Stimulated activated CD8-positive, alpha-beta memory T cell treated with anti-CD3 and anti-CD28 coated beads, Interleukin-15, amount 100 ng/mL, for 48 hours (primary cell): ENCODE results near the gene TTC19.

ENCODE experiments used
- DNase-seq, 2 donors: peaks; one replicate each; pipeline ENCODE4 v3.0.0-alpha.2; 2020; ENCODE audit warnings: low read depth in 2 of 2

Gene TTC19

GRCh38 chr17:15999141-15999973 lies at the start of gene TTC19, which contains the start of gene ZSWIM7:
Gene TTC19 (plus strand): TSS chr17:15999824. CDS start chr17:15999849, 25 bp downstream.
Gene ZSWIM7 (minus strand): TSS chr17:15999704. CDS start chr17:15999594, 110 bp downstream.
- DNase-seq = peak; percentile 96 to 97

- DNase-seq = no peak
Measured at GRCh38 chr17:15951368-15952047, 48.1 kb upstream of the TTC19 start.

DNA sequence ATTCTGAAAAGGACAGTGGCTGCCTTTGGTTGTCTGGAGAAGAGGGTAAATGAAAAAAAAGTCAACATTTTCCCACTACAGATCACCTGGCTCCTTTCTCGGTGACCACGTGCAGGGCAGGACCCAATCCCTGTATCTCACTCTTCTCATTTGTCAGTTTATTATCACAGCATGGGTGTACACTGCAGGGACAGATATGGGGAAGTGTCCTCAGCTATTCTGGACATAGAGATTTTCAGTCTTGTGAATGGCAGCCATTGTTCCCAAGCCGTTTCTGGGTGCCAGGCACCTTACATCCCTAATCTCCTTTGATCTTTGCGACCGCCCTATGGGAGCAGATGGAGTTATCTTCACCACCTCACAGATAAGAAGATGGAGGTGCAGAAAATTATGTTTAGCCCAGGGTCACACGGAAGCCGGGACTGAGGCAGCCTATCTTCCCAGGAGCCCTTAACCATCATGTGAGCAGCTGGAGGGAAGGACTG lies 47.5 kb upstream of the TTC19 start:
- no peak for DNase-seq

DNA sequence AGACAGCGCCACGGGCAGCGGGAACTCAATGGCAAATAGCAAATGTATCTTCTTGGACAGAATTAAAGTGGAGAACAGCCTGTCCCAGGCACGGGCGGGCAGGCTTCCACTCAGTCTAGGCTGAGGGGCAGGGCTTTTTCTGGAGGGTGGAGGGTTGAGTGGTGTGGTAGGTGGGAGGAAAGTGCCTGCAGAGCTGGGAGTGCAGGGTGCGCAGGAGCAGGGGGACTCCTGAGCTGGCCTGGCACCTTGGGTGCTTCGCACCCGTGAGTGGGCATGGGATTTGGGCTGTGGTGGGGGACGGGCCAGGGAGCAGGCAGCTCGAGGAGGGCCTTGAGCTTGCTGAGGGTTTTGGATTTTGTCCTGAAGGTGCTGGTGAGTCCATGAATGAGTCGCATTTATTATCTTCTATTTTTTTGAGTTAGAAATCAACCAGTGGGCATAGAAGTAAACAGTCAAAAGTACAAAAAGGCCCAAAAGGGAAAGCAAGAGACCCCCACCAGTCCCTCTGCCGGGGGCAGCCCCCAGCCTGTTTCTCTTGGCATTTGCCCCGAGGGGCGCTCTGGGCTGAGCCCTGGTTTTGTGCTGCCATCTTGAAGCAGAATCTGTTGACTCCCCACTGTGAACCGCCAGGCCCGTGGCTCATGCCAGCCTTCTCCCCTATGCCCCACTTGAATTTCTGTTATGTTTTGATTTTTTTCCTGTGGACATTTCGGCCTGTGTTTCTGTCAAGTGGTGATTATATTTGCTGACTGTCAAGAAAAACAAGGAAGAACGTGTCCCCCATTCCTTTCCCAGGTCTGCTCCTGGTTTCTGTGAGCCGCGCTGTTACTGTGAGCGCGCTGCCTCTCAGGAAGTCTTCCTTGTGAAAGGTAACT lies 46.5 kb upstream of the TTC19 start:
- DNase-seq = no peak

- no peak for DNase-seq
Measured at GRCh38 chr17:15954222-15954621, 45.4 kb upstream of the TTC19 start.

DNA sequence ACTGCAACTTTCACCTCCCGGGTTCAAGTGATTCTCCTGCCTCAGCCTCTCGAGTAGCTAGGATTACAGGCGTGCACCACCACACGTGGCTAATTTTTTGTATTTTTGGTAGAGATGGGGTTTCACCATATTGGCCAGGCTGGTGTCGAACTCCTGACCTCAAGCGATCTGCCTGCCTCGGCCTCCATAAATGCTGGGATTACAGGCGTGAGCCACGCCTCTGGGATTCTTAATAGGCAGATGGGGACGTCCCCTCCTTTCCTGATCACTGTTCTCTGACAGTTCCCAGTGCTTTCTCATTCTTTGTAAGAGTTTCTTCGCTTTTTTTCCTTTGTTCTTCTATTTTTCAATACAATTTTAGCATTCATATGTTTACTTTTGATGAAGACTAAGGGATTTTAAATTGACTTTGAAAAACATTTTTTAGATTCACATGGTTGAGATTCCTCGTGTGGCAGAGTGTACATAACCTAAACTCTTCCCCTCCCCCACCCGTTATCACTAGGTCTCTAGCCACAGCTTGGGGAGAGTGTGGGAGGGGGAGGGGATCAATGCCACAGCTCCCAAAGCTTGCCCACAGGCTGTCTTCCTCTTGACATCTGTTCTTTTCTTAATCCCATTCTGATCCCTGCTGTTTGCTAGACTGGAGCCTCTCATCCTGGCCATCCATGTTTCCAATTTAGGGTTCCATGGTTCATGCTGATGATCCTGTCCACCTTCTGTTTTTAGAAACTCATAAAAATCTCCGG lies 43.7 kb upstream of the TTC19 start:
- no peak for DNase-seq

GRCh38 chr17:15957206-15957605 lies 42.4 kb upstream of the TTC19 start:
- DNase-seq = peak in 1 of 2 donors; percentile 55

- no peak for DNase-seq
Measured at GRCh38 chr17:15957608-15958307, 41.9 kb upstream of the TTC19 start.

DNA sequence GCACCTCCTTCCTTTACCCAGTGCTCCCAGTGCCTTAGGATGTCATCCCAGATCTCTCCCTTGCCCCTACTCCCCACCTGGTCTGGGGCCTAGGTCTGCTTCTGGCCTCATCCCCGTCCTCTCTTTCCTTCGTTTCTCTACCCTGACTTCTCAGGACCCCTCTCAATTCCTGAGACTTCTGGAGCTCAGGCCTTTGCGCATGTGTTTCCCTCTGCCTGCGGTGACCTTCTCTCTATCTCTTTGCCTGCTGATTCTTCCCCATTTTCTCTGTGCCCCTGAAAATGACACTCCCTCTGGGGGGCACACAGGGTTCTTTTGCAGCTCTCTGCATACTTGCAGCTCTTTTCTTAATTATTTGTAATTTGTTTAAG lies 41.2 kb upstream of the TTC19 start:
- DNase-seq = no peak

DNA sequence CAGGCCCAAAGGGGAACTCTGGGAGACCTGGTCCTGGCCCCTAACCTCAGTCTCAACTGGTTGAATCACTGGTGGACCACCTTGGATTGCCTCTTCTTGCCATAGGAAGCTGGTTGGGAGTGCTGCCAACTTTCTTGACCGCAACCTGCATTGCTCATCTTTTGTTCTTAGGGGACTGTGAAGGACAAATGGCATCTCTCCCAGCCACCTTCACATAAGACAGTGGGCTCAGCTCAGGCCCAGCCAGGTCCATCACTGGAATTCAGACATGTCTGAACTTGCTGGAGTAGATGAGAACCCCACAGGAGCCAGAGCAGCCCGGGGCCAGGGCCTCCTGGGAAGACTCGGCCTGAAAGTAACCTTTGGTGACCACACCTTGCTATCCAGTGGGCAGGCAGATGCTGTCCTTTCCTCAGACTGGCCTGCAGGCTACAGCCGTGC lies 35.9 kb upstream of the TTC19 start:
- DNase-seq = no peak

DNA sequence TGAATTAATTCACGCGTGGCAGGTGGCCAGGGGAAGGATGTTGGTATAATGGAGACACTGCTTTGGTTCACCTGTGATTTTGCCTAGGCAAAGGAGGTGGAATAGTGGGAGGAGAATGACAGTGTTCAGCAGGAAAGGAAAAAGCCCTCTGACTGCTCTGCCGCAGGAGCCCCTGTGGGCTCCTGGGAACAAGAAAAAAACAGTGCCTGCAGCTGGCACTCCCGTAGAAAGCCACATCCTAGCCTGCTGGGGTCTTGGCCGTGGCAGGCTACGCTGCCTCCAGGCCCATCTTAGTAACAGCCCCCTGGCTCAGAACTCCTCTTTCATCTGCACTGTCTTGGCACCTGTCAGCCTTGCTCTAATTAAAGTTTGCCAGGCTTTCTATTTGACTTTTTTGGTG lies 34.1 kb upstream of the TTC19 start:
- DNase-seq = no peak

DNA sequence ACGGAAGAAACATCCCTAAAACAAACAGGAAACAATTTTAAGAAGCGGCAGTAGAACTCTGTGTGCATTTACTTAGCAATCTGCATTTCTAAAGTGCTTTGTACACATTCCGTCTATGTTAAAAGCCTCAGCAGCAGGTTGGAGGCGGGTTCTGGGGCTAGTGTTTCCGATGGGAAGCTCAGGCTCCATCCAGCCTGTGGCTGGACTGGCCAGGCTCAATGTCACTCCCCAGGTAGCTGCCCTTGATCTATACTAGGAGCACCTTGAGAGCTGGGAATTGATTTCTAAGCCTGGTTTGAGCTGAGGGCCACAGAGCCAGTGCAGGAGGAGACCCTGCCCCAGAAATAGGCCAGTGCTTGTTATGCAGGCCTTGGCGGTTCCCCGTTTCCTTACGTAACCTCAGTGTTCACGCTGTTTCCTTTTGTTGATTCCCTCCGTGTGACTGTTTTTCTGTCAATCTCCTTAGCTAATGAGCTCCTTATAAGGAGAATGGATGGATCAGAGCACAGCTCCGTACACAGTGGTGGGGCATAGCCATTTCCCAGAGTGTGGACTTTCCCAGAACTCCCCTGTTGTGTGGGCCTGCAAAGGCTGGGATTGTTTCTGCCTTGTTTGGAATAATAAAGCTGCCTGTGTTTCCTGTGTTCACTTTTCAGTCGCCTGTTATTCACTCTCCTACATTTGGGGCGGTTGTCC lies 33.3 kb upstream of the TTC19 start:
- no peak for DNase-seq

DNA sequence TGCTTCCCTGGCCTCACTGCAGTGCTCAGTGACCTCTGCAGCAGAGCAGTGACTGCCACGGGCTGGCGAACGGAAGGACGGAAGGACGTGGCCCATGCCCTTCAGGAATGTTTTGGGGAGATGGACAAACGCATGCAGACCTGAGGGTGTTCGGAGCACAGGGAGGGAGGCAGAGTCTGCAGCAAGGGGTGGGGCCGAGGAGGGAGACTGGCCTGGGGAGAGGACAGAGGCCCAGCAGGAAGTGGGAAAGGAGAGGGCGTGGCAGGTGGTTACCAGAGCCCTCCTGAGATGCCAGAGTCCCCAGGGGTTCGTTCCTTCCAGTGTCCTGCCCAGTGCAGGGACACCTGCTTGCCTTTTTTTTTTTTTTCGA lies 32.8 kb upstream of the TTC19 start:
- DNase-seq = no peak

- no peak for DNase-seq
Measured at GRCh38 chr17:15967706-15968399, 31.8 kb upstream of the TTC19 start.

GRCh38 chr17:15969463-15969862 lies 30.2 kb upstream of the TTC19 start:
- DNase-seq = no peak

DNA sequence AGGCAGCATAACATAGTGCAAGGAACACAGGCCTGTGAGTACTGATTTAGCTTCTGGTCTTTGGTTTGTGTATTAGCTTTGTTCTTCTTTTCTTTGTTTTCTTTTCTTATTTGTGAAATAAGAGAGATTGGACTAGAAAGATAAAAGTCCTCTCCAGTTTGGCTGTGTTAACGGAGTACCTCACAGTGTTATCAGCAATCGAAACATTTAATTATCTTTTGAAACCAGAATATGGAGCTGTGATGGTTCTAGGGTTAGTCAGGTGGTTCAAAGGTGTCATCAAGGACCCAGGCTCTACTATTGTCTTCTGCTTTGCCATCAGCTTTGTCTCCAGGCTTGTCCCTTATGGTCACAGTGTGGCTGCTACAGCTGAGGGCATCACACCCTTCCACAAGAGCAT lies 29.1 kb upstream of the TTC19 start:
- DNase-seq = no peak

- DNase-seq = no peak
Measured at GRCh38 chr17:15971098-15971678, 28.4 kb upstream of the TTC19 start.

GRCh38 chr17:15971882-15972281 lies 27.7 kb upstream of the TTC19 start:
- no peak for DNase-seq

DNA sequence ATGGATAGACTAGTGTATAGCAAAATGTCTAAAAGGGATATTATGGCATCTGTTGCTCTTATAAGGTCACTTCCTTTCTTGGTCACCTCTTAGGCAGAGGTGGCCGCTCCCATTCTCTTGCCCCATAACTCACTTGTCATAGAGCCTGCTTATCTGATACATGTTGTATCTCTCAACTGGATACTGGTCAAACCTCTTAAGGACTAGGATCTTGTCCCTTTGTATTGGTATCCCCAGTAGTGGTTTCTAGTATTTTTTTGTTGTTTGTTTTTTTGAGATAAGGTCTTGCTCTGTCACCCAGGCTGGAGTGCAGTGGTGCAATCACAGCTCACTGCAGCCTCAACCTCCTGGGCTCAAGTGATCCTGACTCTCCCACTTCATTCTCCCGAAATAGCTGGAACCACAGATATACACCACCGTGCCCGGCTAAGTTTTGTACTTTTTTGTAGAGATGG lies 27.1 kb upstream of the TTC19 start:
- no peak for DNase-seq
